HepG2 (cell line): ENCODE results near the gene MNAT1. TPM values are rescaled to one million over a fixed set of nuclear protein-coding genes. Genes with fewer than 3 reads are reported as not detected.

Experiments used
- GTF3A ChIP-seq: sonication (generic); formaldehyde crosslinking; conservative IDR thresholded peaks from 2 replicates; pipeline ENCODE4 v1.4.0; 2020; ENCODE audit warnings: mild to moderate bottlenecking, missing genetic modification reagents
- MXI1 ChIP-seq: IDR thresholded peaks from 3 replicates; pipeline ENCODE4 v1.6.1; 2012; ENCODE audit warnings: low read depth, low read length, inconsistent platforms, borderline replicate concordance
- ONECUT2 ChIP-seq: sonication (generic); formaldehyde crosslinking; IDR thresholded peaks from 2 replicates; pipeline ENCODE4 v1.4.0; 2020; ENCODE audit warnings: missing genetic modification reagents
- PCBP1 ChIP-seq: fragments of 200-400 bp; formaldehyde crosslinking; IDR thresholded peaks from 2 replicates; pipeline ENCODE4 v1.6.1; 2017; ENCODE audit warnings: mild to moderate bottlenecking, low read depth, low read length, borderline replicate concordance
- ZFP36L1 ChIP-seq: sonication (generic); formaldehyde crosslinking; IDR thresholded peaks from 2 replicates; pipeline ENCODE4 v1.8.0; 2022; ENCODE audit warnings: mild to moderate bottlenecking, missing genetic modification reagents, moderate library complexity
- ZNF367 ChIP-seq: sonication (generic); formaldehyde crosslinking; IDR thresholded peaks from 2 replicates; pipeline ENCODE4 v1.4.0; 2020; ENCODE audit warnings: missing genetic modification reagents, borderline replicate concordance
- ZNF713 ChIP-seq: sonication (generic); formaldehyde crosslinking; IDR thresholded peaks from 2 replicates; pipeline ENCODE4 v1.4.0; 2020; ENCODE audit warnings: mild to moderate bottlenecking, missing genetic modification reagents
- ZSCAN21 ChIP-seq: sonication (generic); formaldehyde crosslinking; IDR thresholded peaks from 2 replicates; pipeline ENCODE4 v1.8.0; 2022; ENCODE audit warnings: mild to moderate bottlenecking, missing genetic modification reagents, moderate library complexity, borderline replicate concordance
- polyA plus RNA-seq, 8 experiments: library from polyadenylated mRNA; depleted of rRNA in 3 of 8; stranded (reverse) in 7 of 8; unstranded in 1 of 8; fragments of >200 nt; fragmentation: Illumina TruSeq in 4 of 8; extraction: Trizol in 4 of 8; gene quantifications; 2 replicates each; pipeline versions ENCODE4 v1.2.1 to v1.2.3, GENCODE V29; 2011 to 2016; ENCODE audit warnings: low read depth in 4 of 8, missing spikeins in 1 of 8, mixed read lengths in 1 of 8; ENCODE audit not compliant: insufficient read depth in 1 of 8
- total RNA-seq, 5 experiments: library from RNA; depleted of rRNA; stranded (reverse); fragments of >200 nt; fragmentation: Illumina TruSeq; extraction: Trizol; gene quantifications; 2 replicates each; pipeline ENCODE4 v1.2.3, GENCODE V29; 2016; ENCODE audit warnings: low read depth in 1 of 5
- TF ChIP-seq, protein P1 (sequence below), 2 experiments: fragments of 450-650 bp in 1 of 2; sonication (generic) in 1 of 2; formaldehyde crosslinking in 1 of 2; IDR thresholded peaks; 2 replicates each; pipeline versions ENCODE4 v1.6.1 to v1.8.0; 2016 to 2022; ENCODE audit warnings: antibody characterized with exemption in 1 of 2, mild to moderate bottlenecking in 1 of 2, missing genetic modification reagents in 1 of 2
- TF ChIP-seq, protein P2 (sequence below): sonication (generic); formaldehyde crosslinking; conservative IDR thresholded peaks from 2 replicates; pipeline ENCODE4 v1.4.0; 2020; ENCODE audit warnings: missing genetic modification reagents
- TF ChIP-seq, protein P3 (sequence below): sonication (generic); formaldehyde crosslinking; IDR thresholded peaks from 2 replicates; pipeline ENCODE4 v1.8.1; 2023; ENCODE audit warnings: mild to moderate bottlenecking, missing genetic modification reagents

The MNAT1 gene
- total and polyA plus RNA-seq, 2 of the 13 experiments (the other 11 are each of a cell fraction or from before 2014, with no cell fraction given): 49.2 to 94.8 TPM

DNA sequence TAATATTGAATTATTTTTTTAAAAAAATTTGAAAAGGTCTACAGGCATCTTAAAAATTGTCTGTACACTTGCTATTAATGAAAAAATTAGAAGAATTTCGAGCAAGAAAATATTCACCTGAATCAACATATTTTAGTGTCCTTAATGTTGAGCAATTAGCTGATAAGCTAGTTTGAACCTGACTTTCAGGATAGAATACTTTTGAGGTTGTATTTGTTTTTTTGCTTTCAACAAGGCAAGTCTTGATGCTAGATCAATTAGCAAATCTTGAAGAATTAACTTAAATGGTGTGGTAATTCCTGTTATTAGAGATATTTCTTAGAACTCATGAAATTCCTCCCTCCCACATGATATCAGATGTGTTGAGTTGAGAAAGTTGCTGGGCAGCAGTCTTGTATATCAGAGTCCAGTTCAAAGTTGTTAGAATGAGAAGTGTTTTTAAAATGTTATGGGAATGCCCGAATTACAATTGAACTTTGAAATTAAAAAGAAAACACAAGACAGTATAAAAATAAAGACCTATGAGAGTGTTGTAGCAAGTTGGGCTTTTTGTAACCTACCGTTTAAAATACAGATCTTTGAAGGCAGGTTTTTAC, 127.1 kb downstream of the MNAT1 start (continued):
- TF ChIP-seq, protein P1, sequence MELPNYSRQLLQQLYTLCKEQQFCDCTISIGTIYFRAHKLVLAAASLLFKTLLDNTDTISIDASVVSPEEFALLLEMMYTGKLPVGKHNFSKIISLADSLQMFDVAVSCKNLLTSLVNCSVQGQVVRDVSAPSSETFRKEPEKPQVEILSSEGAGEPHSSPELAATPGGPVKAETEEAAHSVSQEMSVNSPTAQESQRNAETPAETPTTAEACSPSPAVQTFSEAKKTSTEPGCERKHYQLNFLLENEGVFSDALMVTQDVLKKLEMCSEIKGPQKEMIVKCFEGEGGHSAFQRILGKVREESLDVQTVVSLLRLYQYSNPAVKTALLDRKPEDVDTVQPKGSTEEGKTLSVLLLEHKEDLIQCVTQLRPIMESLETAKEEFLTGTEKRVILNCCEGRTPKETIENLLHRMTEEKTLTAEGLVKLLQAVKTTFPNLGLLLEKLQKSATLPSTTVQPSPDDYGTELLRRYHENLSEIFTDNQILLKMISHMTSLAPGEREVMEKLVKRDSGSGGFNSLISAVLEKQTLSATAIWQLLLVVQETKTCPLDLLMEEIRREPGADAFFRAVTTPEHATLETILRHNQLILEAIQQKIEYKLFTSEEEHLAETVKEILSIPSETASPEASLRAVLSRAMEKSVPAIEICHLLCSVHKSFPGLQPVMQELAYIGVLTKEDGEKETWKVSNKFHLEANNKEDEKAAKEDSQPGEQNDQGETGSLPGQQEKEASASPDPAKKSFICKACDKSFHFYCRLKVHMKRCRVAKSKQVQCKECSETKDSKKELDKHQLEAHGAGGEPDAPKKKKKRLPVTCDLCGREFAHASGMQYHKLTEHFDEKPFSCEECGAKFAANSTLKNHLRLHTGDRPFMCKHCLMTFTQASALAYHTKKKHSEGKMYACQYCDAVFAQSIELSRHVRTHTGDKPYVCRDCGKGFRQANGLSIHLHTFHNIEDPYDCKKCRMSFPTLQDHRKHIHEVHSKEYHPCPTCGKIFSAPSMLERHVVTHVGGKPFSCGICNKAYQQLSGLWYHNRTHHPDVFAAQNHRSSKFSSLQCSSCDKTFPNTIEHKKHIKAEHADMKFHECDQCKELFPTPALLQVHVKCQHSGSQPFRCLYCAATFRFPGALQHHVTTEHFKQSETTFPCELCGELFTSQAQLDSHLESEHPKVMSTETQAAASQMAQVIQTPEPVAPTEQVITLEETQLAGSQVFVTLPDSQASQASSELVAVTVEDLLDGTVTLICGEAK (IDR thresholded peaks at IDR 0.05): no peak
- TF ChIP-seq, protein P1 (CRISPR knock-in tag; IDR thresholded peaks at IDR 0.05): no peak
- TF ChIP-seq ZSCAN21 (no peak), ONECUT2 (CRISPR knock-in tag) (no peak), ZFP36L1 (CRISPR knock-in tag) (no peak), ZNF367 (CRISPR knock-in tag) (no peak), PCBP1 (no peak), GTF3A (CRISPR knock-in tag) (no peak), MXI1 (no peak), ZNF713 (CRISPR knock-in tag) (no peak)
- TF ChIP-seq, protein P2, sequence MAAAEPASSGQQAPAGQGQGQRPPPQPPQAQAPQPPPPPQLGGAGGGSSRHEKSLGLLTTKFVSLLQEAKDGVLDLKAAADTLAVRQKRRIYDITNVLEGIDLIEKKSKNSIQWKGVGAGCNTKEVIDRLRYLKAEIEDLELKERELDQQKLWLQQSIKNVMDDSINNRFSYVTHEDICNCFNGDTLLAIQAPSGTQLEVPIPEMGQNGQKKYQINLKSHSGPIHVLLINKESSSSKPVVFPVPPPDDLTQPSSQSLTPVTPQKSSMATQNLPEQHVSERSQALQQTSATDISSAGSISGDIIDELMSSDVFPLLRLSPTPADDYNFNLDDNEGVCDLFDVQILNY (CRISPR knock-in tag): no peak
- TF ChIP-seq, protein P3, sequence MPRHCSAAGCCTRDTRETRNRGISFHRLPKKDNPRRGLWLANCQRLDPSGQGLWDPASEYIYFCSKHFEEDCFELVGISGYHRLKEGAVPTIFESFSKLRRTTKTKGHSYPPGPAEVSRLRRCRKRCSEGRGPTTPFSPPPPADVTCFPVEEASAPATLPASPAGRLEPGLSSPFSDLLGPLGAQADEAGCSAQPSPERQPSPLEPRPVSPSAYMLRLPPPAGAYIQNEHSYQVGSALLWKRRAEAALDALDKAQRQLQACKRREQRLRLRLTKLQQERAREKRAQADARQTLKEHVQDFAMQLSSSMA (CRISPR knock-in tag): no peak
- TF ChIP-seq, all 625 proteins: peak for 0
